Upper lobe of right lung (tissue), 1 donor: ENCODE measurements around the gene ADCY3. TPM values are rescaled to one million over a fixed set of nuclear protein-coding genes. Genes with fewer than 3 reads are reported as not detected.

ENCODE experiments used
- ATAC-seq: fragments of 200-7000 bp; cut with Tn5 transposase; one replicate; pipeline ENCODE4 v1.9.1; 2020; ENCODE audit warnings: mild to moderate bottlenecking, moderate library complexity
- DNase-seq: peaks from one replicate; pipeline ENCODE4 v3.0.0-alpha.2; 2020
- H3K27ac ChIP-seq: fragments of 200-600 bp; one replicate; pipeline ENCODE4 v1.8.0; 2022
- H3K27me3 ChIP-seq: fragments of 200-600 bp; one replicate; pipeline ENCODE4 v1.8.0; 2022; ENCODE audit warnings: mild to moderate bottlenecking
- H3K36me3 ChIP-seq: fragments of 200-600 bp; one replicate; pipeline ENCODE4 v1.8.0; 2022
- H3K4me1 ChIP-seq: fragments of 200-600 bp; one replicate; pipeline ENCODE4 v1.8.0; 2022
- H3K4me3 ChIP-seq: fragments of 200-600 bp; one replicate; pipeline ENCODE4 v1.8.0; 2022; ENCODE audit warnings: mild to moderate bottlenecking
- H3K9me3 ChIP-seq: fragments of 200-600 bp; one replicate; pipeline ENCODE4 v1.8.0; 2022
- intact Hi-C: fragments of 100-400 bp; cut with DNase I; formaldehyde crosslinking; loops from one replicate; pipeline ENCODE4 v1.11.0; 2022
- total RNA-seq: library from RNA; stranded (reverse); fragmentation: NEBNext Ultra II Directional; extraction: Animal tissue kit (Norgen Biotek cat#: 25700); gene quantifications from one replicate; pipeline ENCODE4 v1.2.1, GENCODE V29; 2021
- TF ChIP-seq, protein P1 (sequence below): fragments of 200-600 bp; IDR thresholded peaks from one replicate; pipeline ENCODE4 v1.8.0; 2022; ENCODE audit warnings: antibody characterized with exemption
- donor health status: DM: no; HTN: yes; CAD: no; lungs with severe emphysema.

ADCY3 gene
- total RNA-seq, 1 donor from 2014 or later, result 37.0 TPM

DNA sequence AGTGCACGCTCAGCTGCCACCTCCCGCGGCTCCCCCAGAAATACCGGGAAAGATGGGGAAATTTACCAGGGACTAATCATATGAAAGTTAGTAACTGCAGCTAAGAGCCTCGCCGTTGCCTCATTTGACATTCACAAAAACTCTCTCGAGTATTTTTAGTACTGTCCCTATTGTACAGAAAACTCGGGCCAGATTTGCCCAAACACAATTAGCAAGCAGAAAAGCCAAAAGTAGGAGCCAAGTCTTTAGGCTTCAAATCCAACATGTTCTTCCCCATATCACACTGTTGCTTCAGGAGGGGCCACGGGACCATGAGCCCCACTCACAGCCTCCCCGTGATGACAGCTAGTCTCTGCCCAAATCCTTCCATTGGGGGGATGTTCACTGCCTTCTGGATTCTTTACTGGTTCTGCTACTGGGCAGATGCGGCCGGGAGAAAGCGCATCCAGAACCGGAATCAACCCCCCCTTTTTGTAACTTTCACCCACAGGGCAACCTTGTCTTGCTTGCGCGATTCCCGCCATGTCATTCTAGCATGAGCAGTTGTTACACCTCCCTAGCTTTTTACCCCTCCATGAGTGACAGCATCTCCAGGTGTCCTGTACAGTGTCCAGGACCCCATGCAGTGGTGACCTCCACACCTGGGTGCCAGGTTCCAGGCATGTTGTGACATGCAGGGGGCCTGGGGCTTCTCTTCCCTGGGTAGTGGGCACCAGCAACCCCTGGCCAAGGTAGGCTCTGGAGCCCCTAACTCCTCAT lies 91.6 kb downstream of the ADCY3 start:
- intact Hi-C loops, result loop anchor here (10.0 kb wide), 1 partner anchor 404 kb away; no protein-coding TSS in a partner anchor
- Histone ChIP-seq H3K4me3 (no peak overlapping the region), H3K9me3 (no peaks in the 10 kb centered on the region), H3K4me1 (peaks cover 15% of the 10 kb centered on the region), H3K36me3 (no peaks in the 10 kb centered on the region), H3K27me3 (no peaks in the 10 kb centered on the region), H3K27ac (no peak overlapping the region)
- DNase-seq (no peak), ATAC-seq (no peak)
- TF ChIP-seq, protein P1, sequence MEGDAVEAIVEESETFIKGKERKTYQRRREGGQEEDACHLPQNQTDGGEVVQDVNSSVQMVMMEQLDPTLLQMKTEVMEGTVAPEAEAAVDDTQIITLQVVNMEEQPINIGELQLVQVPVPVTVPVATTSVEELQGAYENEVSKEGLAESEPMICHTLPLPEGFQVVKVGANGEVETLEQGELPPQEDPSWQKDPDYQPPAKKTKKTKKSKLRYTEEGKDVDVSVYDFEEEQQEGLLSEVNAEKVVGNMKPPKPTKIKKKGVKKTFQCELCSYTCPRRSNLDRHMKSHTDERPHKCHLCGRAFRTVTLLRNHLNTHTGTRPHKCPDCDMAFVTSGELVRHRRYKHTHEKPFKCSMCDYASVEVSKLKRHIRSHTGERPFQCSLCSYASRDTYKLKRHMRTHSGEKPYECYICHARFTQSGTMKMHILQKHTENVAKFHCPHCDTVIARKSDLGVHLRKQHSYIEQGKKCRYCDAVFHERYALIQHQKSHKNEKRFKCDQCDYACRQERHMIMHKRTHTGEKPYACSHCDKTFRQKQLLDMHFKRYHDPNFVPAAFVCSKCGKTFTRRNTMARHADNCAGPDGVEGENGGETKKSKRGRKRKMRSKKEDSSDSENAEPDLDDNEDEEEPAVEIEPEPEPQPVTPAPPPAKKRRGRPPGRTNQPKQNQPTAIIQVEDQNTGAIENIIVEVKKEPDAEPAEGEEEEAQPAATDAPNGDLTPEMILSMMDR, result no peak

DNA sequence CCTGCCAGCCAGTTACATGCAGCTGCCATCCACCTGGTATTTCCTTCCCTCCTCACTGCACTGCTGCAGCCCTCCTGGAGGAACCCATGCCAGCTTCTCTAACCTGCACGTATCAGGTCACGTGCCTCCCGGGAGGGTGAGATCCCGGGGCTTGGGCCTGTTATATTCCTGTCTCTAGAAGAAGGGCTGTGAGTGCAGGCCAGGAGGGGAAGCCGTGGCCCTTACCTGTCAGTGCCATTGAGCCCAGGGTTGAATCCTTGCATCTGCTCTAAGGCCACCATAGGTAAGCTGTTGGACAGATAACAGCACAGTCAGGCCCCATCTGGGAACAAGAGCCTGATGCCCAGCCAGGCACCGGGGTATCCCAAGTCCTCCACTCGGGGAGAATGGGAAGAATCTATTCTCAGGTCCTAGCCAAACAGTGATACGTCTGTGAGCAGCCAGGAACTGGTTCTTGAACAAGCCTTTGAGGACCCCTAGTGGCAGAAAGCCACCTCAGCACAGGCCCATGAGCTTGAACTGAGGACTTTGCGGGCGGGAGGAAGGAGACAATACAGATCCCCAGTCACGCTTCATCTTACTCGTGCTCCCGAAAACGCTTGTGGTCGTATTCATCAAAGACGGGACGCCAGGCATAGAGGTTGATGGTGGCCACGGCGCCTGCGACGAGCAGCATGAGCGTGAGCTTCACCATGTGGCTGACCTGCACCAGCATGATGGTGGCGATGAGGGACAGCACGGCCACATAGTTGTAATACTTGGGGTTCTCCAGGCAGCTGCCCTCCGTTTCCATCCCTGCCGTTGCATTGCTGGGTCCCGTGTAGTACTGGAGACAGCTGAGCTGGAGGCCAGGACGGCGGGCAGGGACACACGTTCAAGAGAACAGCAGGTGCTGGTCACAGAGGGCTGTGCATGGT lies 92.5 kb downstream of the ADCY3 start:
- peaks cover 15% of the 10 kb centered on the region for H3K4me1 ChIP-seq
- H3K9me3 ChIP-seq, result no peaks in the 10 kb centered on the region
- intact Hi-C loops, result loop anchor here (10.0 kb wide), 1 partner anchor 403 kb away; no protein-coding TSS in a partner anchor
- peak; percentile 74 for DNase-seq
- ATAC-seq, result peak; percentile 92
- no peaks in the 10 kb centered on the region for H3K36me3 ChIP-seq
- H3K27me3 ChIP-seq, result no peaks in the 10 kb centered on the region
- TF ChIP-seq, protein P1, result peak; percentile 93
- H3K4me3 ChIP-seq, result no peak overlapping the region
- no peak overlapping the region for H3K27ac ChIP-seq

DNA sequence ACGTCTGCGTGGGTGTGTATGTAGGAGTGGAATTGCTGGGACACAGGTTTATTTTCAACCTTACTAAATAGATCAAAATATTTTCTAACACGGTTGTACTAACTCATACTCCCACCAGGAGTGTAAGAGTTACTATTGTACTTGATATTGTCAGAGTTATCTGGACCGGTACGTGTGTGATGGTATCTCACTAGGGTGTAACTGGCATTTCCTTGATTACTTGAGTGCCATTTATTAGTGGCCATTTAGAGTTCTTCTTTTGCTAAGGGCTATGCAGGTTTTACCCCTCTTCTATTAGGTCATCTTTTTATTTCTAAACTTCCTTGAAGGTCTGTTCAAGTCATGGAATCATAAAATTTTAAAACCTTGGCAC lies 93.3 kb downstream of the ADCY3 start:
- no peak for ATAC-seq
- H3K36me3 ChIP-seq, result no peaks in the 10 kb centered on the region
- intact Hi-C loops, result loop anchor here (10.0 kb wide), 1 partner anchor 402 kb away; no protein-coding TSS in a partner anchor
- TF ChIP-seq, protein P1, result no peak
- no peak for DNase-seq
- peaks cover 15% of the 10 kb centered on the region for H3K4me1 ChIP-seq
- H3K27me3 ChIP-seq, result no peaks in the 10 kb centered on the region
- no peak overlapping the region for H3K27ac ChIP-seq
- H3K4me3 ChIP-seq, result no peak overlapping the region
- H3K9me3 ChIP-seq, result no peaks in the 10 kb centered on the region

DNA sequence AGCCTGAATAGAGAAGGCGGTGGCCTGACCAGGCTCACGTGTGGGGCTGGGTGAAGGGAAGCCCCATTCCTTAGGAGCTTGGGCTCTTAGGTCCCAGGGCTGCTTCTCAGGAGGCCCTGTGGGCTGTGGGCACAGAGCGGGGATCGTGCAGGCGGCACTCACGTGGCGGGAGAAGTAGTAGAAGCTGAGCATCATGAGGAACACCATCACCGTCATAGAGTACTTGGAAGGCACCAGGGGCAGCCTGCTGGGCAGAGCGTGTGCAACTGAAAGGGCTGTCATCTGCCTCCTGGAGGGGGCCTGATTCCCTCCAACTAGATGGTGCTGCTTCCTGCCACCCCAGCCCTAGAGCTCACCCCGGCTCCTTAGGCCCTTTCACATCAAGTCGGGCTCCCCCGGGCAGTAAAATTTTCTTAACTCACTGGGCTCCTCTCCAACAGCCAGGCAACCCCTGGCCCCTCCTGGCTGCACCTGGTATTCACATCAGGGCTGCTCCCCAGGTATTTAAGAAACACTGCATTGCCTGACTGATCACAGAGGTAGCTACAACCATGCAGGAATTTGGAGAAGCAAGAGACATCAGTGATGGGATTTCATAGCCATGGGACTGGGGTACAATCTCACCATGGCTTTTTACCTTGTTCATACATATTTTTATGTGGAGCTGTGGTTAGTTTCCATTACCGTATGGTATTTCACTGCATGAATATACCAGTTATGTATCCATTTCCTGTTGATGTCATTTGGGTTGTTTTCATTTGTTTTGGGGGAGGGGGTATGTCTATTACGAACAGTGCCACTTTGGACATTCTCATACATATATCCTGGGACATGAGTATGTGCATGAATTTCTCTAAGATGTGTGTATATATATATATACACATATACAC lies 93.9 kb downstream of the ADCY3 start:
- Histone ChIP-seq H3K9me3 (no peaks in the 10 kb centered on the region), H3K4me1 (peaks cover 15% of the 10 kb centered on the region), H3K27me3 (no peaks in the 10 kb centered on the region), H3K27ac (no peak overlapping the region), H3K4me3 (no peak overlapping the region), H3K36me3 (peaks cover 6% of the 10 kb centered on the region)
- TF ChIP-seq, protein P1, result no peak
- DNase-seq (no peak), ATAC-seq (no peak)
- intact Hi-C loops, result loop anchor here (10.0 kb wide), 1 partner anchor 401 kb away; no protein-coding TSS in a partner anchor
